ENCODE measurements around the gene NUDT12.

The NUDT12 gene

DNA sequence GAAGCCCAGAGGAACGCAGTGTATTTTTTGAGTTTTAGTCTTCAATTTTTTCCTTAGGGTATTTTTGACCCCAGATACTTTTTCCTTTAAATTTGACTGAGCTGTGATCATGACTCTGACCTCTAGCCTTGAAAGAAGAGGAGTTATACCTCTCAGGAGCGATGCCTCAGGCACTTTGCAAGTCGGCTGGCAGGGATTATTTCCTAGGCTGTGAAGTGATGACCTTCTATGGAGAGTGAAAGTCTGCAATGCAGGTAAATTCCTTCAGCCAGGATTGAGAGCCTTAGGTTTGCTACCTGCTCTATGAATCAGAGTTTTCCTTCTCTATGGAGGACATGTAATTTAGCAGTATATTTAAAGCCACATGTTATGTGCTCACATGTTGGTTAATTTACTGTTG lies 10.8 kb upstream of the NUDT12 start:
- TF ChIP-seq, protein P1, sequence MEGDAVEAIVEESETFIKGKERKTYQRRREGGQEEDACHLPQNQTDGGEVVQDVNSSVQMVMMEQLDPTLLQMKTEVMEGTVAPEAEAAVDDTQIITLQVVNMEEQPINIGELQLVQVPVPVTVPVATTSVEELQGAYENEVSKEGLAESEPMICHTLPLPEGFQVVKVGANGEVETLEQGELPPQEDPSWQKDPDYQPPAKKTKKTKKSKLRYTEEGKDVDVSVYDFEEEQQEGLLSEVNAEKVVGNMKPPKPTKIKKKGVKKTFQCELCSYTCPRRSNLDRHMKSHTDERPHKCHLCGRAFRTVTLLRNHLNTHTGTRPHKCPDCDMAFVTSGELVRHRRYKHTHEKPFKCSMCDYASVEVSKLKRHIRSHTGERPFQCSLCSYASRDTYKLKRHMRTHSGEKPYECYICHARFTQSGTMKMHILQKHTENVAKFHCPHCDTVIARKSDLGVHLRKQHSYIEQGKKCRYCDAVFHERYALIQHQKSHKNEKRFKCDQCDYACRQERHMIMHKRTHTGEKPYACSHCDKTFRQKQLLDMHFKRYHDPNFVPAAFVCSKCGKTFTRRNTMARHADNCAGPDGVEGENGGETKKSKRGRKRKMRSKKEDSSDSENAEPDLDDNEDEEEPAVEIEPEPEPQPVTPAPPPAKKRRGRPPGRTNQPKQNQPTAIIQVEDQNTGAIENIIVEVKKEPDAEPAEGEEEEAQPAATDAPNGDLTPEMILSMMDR (IDR thresholded peaks at IDR 0.05; ENCODE audit: control insufficient read depth, insufficient read depth, low read depth, low read length, missing control alignments) = no peak
- DNase-seq (ENCODE audit: low read depth) = no peak
- H3K4me3 ChIP-seq (ENCODE audit: control insufficient read depth, low read depth, low read length) = no peak overlapping the region

DNA sequence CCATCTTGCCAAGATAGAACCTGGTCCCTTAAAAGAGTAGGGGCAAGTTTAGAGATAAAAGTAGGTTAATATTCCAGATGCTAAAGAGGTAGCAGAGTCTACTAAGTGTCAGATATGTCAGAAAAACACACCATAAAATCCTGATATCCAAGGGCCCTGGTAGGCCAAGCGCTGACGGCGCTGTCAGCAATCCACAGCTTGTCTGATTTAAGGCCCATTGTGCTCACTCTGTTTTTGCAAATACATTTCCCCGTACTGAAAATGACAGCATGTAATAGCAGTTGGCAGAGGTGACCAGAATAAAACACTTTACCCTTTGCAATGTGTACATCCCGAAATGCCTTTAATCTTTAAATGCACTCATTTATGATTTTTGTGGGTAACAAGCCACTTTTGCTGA lies 9.9 kb upstream of the NUDT12 start:
- H3K4me3 ChIP-seq (ENCODE audit: control insufficient read depth, low read depth, low read length) = no peak overlapping the region
- DNase-seq (ENCODE audit: low read depth) = no peak
- TF ChIP-seq, protein P1 (IDR thresholded peaks at IDR 0.05; ENCODE audit: control insufficient read depth, insufficient read depth, low read depth, low read length, missing control alignments) = no peak

DNA sequence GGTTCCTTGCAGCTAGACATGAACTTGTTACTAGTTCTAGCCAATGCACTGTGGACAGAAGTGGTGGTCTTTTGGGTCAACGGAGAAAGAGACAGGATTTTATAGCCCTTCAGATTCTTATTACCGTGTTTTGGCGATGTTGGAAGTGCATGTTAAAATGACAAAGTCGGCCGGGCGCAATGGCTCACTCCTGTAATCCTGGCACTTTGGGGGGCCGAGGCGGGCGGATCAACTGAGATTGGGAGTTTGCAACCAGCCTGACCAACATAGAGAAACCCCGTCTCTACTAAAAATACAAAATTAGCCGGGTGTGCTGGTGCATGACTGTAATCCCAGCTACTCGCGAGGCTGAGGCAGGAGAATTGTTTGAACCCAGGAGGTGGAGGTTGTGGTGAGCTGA lies 9.1 kb upstream of the NUDT12 start:
- DNase-seq (ENCODE audit: low read depth) = no peak
- TF ChIP-seq, protein P1 (IDR thresholded peaks at IDR 0.05; ENCODE audit: control insufficient read depth, insufficient read depth, low read depth, low read length, missing control alignments) = no peak
- no peak overlapping the region for H3K4me3 ChIP-seq (ENCODE audit: control insufficient read depth, low read depth, low read length)

DNA sequence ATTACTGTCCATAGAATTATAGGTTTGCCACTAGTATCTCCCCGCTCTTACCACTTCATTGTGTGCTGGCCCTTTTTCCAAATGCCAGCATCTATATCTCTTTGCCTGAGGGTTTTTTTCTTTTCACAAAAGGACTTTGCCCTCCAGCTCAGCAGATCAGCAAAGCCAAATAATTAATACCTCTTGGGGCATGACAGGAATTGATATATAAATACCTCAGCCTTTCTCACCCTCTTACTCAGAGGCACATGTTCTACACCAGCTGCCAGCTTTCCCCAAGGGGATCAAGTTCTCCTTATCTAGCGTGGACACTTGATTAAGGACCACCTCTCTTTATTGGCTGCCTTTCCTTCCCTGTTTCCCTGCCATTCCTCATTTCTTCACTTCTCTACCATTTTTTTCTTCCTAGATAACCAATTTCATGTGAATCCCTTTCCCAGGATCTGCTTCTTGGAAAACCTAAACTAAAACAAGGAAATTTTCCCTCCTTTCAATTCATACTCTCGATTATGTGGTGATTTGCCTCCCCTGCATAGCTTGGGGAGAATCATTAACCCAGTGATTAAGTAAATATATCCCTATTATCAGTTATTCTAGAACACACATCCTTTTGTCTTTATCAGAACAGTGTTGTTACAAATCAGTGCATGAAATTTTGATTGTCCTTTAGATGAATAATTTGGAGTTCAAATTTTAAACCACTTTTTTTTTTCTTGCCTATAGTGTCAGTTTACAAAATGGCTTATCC lies 6.9 kb upstream of the NUDT12 start:
- H3K4me3 ChIP-seq (ENCODE audit: control insufficient read depth, low read depth, low read length) = no peak overlapping the region
- TF ChIP-seq, protein P1 (IDR thresholded peaks at IDR 0.05; ENCODE audit: control insufficient read depth, insufficient read depth, low read depth, low read length, missing control alignments) = no peak
- DNase-seq (ENCODE audit: low read depth) = no peak

DNA sequence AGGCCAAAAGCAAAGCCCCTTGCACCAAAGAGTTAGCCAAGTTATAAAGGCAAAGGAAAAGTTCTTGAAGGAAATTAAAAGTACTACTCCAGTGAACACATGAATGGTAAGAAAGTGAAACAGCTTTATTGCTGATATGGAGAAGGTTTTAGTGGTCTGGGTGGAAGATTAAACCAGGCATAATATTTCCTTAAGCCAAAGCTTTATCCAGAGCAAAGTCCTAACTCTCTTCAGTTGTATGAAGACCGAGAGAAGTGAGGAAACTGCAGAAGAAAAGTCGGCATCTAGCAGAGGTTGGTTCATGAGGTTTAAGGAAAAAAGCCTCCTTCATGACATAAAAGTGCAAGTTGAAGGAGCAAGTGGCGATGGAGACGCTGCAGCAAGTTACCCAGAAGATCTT lies 3.1 kb upstream of the NUDT12 start:
- H3K4me3 ChIP-seq (ENCODE audit: control insufficient read depth, low read depth, low read length) = no peak overlapping the region
- TF ChIP-seq, protein P1 (IDR thresholded peaks at IDR 0.05; ENCODE audit: control insufficient read depth, insufficient read depth, low read depth, low read length, missing control alignments) = no peak
- DNase-seq (ENCODE audit: low read depth) = no peak

DNA sequence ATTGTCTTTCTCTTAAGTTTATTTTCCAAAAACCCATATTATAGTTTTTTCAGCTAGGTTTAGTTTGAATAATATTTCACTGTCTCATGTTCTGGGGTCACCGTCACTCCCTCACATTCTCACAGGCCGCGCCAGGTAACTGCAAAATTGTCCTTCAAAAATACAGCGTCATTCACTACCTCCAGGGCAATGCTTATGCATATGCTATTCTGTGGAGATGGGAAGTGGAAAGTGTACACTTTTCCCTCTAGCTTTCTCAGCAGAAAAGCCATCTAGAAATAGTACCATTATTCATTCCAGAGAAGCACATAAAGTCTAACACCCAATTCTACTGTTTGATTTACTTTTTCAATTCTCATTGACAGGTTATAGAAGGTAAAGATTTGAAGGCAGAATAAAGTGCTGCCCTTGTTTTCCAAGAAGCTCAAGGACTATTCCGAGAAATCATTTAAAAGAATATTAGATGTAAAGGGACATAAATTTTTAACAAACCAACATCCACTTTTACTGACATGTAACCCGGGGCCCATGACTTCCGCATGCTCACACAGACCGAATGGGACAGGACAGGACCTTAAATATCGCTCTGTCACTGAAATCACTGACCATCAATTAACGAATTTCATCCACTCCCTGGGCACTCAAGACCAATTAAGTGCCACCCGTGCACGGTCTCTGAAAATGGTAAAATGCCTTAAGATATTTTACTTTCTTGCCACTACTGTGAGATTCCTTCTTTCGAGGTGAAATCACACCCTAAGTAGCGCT lies 720 bp downstream of the NUDT12 start:
- DNase-seq (ENCODE audit: low read depth) = no peak
- TF ChIP-seq, protein P1 (IDR thresholded peaks at IDR 0.05; ENCODE audit: control insufficient read depth, insufficient read depth, low read depth, low read length, missing control alignments) = no peak
- H3K4me3 ChIP-seq (ENCODE audit: control insufficient read depth, low read depth, low read length) = peak overlapping the region; percentile 84

Measured in AG09309 (cell line).